ENCODE data around the gene SCTR.
"Not testable (repeated sequence)": the region's sequence is repeated elsewhere in the genome, so short reads cannot be mapped to it uniquely, and the experiment has no call there.

SCTR gene

GRCh38 chr2:119421741-119422140 lies 102.5 kb downstream of the SCTR start:
- intact Hi-C loops (cut with DNase I), result no loop called here

DNA sequence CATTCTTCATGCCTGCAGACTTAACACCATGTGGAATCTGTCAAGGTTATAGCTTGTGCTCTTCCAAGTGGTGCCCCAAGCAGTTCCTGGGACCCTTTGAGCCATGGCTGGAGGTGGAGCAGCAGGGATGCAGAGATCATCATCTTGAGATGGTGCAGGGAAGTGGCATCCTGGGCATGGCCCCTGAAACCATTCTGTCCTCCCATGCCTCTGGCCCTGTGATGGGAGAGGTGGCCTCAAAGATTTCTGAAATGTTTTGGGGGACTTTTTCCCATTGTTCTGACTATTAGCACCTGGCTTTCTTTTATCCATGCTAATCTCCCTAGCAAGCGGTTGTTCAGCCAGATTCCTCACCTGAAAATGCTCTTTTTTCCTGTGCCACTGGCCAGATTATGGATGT lies 103.0 kb downstream of the SCTR start:
- intact Hi-C loops (cut with DNase I), result no loop called here

More at GRCh38 chr2:119421741-119422140, 102.5 kb downstream of the SCTR start:
- DNase-seq, result no peak

GRCh38 chr2:119419803-119420508 lies 104.3 kb downstream of the SCTR start:
- no peak for DNase-seq
- intact Hi-C loops (cut with DNase I), result no loop called here

More for the DNA sequence above, 103.0 kb downstream of the SCTR start:
- DNase-seq, result no peak

DNA sequence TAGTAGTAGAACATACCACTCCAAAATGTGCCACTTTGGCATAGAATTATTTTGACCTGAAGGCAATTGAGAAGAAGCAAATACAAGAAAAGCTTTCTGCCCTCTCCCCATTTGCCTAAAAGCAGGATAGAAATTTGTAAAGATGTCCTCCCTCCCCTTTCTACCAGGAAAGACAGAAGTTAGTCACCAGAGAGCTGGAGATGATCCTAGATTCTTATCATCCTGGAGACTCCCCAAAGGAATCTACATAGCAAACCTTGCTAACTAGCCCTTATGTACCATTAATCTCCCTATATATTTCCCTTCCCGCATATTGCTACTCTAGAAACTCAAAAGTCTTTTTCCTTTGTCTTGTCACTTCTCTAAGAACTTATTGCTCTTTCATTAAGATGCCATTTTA lies 105.2 kb downstream of the SCTR start:
- DNase-seq, result no peak
- intact Hi-C loops (cut with DNase I), result no loop called here

DNA sequence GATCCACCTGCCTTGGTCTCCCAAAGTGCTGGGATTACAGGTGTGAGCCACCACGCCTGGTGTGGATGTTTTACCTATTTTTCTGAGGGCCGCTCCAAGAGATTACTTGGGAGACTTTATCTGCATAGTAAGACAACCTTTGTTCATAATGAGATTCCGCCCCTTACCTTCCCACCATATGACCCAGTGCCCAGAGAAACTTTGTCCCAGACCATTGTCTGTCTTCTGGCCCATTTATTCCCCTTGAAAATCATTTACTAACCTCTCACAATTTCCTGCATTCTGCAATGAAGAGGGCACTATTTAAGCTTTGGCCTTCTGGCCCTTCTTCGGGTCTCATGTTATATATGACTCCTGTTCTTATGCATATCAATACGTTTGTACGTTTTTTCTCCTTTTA lies 106.4 kb downstream of the SCTR start:
- no peak for DNase-seq
- intact Hi-C loops (cut with DNase I), result no loop called here

GRCh38 chr2:119416299-119416923 lies 107.9 kb downstream of the SCTR start:
- intact Hi-C loops (cut with DNase I), result no loop called here

GRCh38 chr2:119415630-119416029 lies 108.7 kb downstream of the SCTR start:
- DNase-seq, result no peak
- intact Hi-C loops (cut with DNase I), result no loop called here

More at GRCh38 chr2:119416299-119416923, 107.9 kb downstream of the SCTR start:
- no peak for DNase-seq

DNA sequence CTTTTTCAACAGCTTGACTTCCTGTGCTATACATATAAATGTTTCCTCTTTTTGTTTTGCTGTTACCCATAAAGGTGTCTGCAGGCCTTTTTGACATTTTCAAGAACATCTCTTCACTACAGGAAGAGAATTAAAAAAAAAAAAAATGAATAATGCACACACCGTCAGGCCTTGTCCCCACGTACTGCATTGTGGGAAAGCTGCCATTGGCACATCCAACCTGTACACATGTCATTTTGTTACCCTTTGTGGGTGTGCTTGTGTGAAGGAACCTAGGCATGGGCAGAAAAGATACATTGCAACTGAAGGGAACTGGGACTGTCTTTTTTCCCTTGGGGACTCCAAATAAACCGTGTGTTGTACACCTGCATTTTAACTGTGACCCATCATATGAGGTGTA lies 109.4 kb downstream of the SCTR start:
- intact Hi-C loops (cut with DNase I), result no loop called here
- DNase-seq, result no peak

DNA sequence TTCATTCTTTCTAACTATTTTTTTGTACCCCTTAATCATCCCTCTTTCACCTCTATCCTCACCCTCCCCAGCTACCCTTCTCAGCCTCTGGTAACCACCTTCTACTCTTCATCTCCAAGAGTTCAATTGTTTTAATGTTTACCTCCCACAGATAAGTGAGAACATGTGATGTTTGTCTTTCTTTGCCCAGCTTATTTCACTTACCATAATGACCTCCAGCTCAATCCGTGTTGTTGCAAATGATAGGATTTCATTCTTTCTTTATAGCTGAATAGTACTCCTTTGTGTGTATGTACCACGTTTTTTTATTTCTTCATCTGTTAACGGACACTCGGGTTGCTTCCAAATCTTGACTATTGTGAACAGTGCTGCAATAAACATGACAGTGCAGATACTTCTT lies 114.8 kb downstream of the SCTR start:
- intact Hi-C loops (cut with DNase I), result loop anchor here (5.0 to 10.0 kb wide), 2 partner anchors 235 to 253 kb away; no protein-coding TSS in a partner anchor
- DNase-seq, result no peak

- intact Hi-C loops (cut with DNase I), result loop anchor here (5.0 to 10.0 kb wide), 2 partner anchors 237 to 254 kb away; no protein-coding TSS in a partner anchor
- DNase-seq, result no peak
Observed at GRCh38 chr2:119408221-119408619, 116.1 kb downstream of the SCTR start.

DNA sequence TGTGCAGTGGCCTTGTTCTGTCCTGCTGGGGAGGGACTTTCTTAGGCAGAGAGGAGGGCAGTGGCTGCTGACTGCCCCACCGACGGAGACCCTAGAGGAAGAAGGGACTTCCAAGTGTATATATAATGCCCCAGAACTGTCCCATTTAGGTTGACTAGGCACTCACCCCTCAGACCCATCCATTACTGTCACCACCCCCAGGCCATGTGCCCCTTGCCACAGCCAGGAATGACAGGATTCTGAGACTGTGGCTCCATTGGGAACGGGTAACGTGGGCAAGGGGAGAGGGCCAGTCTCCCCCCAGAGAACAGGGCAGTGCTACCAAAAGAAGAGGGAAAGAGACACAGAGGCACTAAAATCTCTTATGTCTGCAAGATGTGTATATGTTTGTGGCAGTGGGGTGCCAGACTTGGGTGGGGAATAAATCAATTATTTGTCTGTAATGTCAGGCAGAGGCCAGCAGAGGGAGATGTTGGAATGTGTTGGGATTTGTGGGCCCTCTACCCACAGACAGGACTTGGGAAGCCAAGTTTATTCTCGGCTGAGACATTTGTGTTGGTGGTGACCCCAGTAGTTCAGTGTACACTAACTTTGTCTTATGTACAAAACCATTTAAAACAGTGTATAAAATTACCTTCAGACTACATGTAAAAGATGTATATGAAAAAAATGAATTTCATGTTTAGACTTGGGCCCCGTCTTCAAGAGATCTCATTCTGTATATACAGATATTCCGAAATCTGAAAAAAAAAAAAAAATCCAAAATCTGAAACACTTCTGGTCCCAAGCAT lies 116.7 kb downstream of the SCTR start:
- peak in 3 of 10 donors; percentile 31 to 43 (median 42) for DNase-seq
- intact Hi-C loops (cut with DNase I), result loop anchor here (1.0 to 10.0 kb wide), 3 partner anchors 69 to 255 kb away; no protein-coding TSS in a partner anchor

DNA sequence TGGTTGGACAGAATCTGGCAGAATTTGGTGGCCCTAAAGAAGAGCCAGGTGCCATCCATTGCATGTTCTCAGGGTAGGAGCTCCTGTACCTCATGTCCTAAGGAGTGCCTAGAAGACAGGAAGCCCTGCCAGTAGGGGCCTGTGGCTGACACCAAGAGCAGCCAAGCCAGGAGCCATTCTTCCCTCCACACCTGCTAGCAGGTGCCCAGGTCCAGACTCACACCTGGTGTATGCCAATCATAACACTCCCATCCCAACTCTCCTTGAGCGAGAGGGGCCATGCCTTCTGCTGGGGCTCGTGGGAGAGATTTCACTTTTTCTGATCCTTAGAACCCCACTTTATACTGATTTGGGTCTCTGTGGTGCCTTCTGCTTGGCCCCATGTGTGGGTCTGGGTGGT lies 119.1 kb downstream of the SCTR start:
- intact Hi-C loops (cut with DNase I), result loop anchor here (5.0 to 10.0 kb wide), 2 partner anchors 240 to 257 kb away; no protein-coding TSS in a partner anchor
- no peak for DNase-seq

DNA sequence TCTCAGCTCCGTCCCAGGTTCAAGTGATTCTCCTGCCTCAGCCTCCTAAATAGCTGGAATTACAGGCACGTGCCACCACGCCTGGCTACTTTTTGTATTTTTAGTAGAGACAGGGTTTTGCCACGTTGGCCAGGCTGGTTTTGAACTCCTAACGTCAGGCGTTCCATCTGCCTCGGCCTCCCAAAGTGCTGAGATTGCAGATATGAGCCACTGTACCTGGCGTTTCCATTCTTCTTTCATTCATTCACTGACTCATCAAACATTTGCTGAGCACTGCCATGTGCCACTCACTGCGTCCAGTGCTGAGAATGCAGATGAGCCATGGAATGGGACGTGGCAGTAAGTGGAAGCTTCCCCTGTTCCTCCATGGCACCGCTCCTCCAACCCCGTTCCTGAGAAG lies 120.7 kb downstream of the SCTR start:
- intact Hi-C loops (cut with DNase I), result loop anchor here (10.0 kb wide), 1 partner anchor 241 kb away; no protein-coding TSS in a partner anchor
- DNase-seq, result not testable (repeated sequence)

DNA sequence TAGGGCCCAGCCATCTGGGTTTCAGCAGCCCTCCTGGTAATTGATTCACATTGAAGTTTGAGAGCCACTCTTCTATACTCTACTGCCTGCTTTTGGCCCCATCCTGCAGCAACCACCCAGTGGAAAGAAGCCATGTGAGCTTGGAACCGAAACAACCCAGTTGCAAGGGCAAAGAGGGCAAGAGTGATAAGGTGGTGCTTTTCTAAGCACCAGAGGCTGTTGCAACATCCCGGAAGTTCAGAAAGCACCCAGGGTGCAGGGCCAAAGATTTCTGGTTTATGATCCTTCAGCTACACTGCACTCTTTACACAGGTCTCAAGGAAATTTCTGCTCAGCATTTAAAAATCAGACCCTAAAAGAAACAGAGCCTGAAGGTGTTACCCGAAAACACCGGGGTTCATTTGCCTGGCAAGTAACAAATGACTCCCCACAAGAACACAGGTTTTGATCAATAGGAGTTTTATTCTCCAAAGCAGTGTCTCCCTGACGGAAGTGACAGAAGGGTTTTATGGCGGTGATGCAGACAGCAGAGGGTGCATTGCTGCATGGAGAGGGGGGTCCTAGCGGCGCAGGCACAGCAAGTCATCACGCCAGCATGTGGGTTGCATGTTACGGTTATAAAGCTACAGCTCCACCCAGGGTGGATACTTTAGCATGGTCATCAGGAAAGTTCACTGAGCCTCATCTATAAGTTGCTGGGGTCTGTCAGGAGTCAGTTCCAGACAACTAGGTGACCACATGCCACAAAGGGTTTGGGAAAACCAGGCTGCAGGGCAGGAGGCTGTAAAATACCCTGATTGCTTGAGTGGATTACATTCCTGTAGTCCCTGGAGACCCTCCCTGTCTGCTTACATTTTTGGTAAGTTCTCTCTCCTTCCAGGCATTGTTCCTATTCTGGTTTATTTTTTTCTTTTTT lies 121.4 kb downstream of the SCTR start:
- intact Hi-C loops (cut with DNase I), result loop anchor here (10.0 kb wide), 1 partner anchor 242 kb away; no protein-coding TSS in a partner anchor
- no peak for DNase-seq

- DNase-seq, result no peak
- intact Hi-C loops (cut with DNase I), result loop anchor here (10.0 kb wide), 1 partner anchor 243 kb away; no protein-coding TSS in a partner anchor
Observed at GRCh38 chr2:119402106-119402505, 122.2 kb downstream of the SCTR start.

GRCh38 chr2:119397196-119397595 lies 127.1 kb downstream of the SCTR start:
- intact Hi-C loops (cut with DNase I), result no loop called here
- no peak for DNase-seq

DNA sequence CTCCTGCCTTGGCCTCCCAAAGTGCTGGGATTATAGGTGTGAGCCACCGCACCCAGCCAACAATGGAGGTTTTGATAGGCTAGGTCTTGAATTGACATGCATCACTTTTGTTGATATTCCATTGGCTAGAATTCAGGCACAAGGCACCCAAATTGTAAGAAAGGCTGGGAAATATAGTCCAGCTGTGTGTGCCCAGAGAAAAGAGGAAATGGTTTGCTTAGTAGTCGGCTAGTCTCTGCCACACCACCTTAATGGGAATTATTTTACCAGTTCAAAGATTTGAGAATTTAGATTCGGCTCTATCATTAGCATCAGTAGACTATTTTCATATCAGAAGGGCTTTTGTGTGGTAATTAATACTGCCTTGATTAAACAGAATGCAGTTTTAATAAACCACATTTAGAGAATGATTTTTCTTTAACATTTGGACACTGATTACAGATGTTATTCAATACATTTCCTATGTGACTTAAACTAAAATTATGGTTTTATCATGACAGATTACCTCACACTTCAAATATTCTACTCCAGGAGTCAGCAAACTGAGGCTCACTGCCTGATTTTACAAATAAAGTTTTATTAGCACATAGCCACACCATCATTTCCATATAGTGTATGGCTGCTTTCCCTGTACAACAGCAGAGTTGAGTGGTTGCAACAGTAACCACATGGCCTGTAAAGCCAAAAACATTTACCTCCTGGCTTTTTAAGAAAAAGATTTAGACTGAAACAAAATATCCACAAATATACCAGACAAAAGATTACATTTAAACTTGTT lies 130.1 kb downstream of the SCTR start:
- intact Hi-C loops (cut with DNase I), result no loop called here
- no peak for DNase-seq

Measured in posterior cingulate gyrus (tissue), 11 donors.